Fibroblast of mammary gland (primary cell): ENCODE results near the gene PGM5.

Experiments used
- DNase-seq: peaks from one replicate; pipeline ENCODE4 v3.0.0-alpha.2; 2010; ENCODE audit warnings: low read depth
- H3K4me3 ChIP-seq: 2 replicates; pipeline ENCODE4 v1.5.1; 2011; ENCODE audit warnings: low read depth, mild to moderate bottlenecking, low read length, moderate library complexity; ENCODE audit not compliant: control insufficient read depth
- TF ChIP-seq, protein P1 (sequence below): conservative IDR thresholded peaks from 2 replicates; pipeline ENCODE4 v1.5.1; 2011; ENCODE audit warnings: low read depth, low read length, inconsistent platforms; ENCODE audit not compliant: control insufficient read depth, insufficient read depth

Gene PGM5

DNA sequence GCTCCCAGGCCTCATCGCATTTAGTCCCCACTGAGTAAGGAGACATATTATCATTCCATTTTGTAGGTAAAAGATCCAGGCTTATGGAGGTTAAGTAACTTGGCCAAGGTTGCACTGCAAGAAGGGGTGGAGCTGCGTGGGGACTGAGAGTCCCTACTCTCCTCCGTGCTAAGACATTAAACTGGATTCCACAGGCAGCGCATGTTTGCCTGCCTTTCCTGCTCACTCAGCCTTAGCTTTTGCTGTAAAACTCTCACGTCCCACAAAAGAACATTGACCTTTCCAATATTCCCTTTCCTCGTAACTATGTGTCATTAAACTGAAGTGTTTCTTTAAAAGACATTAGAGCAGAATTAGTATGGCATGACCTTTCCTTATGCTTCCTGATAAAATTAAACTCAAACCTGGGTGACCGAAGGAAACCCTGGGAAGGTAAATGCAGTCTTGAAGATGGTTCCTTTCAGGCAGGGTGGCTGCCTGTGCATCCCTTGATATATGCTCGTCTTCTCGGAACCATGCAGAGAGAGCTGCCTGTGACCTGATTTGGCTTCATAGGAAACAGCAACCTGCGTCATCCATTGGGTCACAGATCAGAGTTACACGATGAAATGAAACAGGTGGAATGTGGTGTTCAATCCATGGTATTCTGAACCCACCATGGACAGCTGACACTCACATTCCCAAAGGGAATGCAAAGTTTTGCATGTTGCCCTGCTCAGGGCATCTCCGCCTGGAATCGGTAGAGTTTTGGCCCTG is 98.3 kb downstream of the PGM5 start:
- no peak overlapping the region for H3K4me3 ChIP-seq
- TF ChIP-seq, protein P1, sequence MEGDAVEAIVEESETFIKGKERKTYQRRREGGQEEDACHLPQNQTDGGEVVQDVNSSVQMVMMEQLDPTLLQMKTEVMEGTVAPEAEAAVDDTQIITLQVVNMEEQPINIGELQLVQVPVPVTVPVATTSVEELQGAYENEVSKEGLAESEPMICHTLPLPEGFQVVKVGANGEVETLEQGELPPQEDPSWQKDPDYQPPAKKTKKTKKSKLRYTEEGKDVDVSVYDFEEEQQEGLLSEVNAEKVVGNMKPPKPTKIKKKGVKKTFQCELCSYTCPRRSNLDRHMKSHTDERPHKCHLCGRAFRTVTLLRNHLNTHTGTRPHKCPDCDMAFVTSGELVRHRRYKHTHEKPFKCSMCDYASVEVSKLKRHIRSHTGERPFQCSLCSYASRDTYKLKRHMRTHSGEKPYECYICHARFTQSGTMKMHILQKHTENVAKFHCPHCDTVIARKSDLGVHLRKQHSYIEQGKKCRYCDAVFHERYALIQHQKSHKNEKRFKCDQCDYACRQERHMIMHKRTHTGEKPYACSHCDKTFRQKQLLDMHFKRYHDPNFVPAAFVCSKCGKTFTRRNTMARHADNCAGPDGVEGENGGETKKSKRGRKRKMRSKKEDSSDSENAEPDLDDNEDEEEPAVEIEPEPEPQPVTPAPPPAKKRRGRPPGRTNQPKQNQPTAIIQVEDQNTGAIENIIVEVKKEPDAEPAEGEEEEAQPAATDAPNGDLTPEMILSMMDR: no peak
- DNase-seq: no peak

DNA sequence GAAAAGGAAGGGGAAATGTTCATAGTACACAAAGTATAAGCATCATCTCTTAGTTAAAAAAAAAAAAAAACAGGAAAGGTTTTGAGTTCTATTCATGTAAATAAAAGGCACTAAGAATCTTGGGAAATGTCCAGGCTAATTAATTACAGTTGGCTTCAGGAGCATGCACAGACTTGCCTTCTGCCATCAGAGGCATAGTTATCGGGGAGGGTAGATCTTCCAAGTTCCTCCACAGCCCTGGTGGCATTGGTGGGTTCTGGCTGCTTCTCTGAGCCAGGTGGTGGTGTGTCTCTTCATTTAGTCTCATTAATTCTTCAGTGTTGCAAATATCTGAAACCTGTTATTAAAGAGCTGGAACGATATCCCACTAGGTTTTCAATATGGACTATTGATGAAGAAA is 99.0 kb downstream of the PGM5 start:
- H3K4me3 ChIP-seq: no peak overlapping the region
- TF ChIP-seq, protein P1: no peak
- DNase-seq: no peak

DNA sequence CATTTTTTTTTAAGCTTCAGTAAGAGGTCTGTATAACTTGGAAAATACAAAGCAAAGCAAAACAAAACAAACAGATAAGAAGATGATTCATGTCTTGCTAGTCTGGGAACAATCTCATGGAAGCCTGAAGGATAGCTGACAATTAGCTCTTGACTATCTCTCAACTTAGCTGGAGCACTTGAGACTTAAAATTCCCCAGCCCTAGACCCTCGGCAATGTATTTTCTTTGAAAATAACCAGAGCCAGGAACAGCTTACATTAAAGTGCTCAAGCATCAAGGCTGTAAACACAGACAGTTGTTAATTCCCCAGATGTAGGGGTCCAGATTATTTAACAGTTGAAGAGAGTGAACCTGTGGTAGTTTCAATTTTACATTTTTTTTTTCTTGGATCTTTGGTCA is 101.4 kb downstream of the PGM5 start:
- H3K4me3 ChIP-seq: no peak overlapping the region
- TF ChIP-seq, protein P1: no peak
- no peak for DNase-seq

DNA sequence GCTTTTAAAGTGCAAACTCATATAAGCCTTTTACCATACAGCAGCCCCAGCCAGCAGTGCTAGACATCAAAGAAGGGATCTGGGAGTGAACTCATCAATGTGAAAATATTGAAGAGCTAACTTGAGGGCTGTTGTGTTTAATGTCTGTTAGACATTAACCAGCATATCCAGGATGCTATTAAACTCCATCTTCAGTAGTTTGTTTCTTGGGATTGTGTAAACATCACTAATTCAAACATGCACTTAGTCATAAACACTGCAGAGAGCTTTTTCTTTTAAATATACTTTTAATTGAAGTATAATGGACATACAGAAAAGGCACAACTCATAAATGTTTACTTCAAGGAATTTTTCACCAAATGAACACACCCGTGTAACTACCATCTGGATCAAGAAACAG is 102.5 kb downstream of the PGM5 start:
- no peak for DNase-seq
- H3K4me3 ChIP-seq: no peak overlapping the region
- TF ChIP-seq, protein P1: no peak

DNA sequence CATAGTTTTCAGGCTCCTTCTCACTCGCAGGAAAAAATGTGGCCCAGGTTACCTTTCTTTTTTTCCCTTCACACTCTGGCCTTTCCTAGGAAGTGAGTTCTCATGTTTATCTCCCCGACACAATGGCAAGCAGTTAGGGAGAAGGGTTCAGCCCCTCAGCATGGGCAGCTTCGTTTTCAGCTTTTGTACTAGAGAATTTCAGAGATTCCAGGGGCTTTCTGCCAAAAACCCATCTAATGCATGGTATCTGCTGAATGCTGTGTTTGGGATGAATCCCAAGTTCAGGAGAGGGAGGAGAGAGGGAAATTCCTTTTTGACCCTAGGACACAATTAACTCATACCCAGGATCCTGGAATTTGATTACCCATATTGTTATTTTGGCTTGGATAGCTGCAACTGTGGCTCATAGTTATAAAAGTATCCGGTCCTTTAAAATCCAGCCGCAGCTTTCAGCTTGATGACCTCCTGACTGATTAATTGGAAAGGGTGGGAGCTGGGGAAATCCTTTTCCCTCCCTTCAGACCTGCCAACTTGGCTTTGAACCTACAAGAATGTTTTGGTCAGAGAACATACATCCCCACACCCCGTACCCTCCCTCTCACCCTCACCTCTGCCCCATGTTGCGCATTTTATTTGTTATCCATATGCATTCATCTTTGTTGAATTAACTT is 105.8 kb downstream of the PGM5 start:
- DNase-seq: no peak
- TF ChIP-seq, protein P1: no peak
- no peak overlapping the region for H3K4me3 ChIP-seq

DNA sequence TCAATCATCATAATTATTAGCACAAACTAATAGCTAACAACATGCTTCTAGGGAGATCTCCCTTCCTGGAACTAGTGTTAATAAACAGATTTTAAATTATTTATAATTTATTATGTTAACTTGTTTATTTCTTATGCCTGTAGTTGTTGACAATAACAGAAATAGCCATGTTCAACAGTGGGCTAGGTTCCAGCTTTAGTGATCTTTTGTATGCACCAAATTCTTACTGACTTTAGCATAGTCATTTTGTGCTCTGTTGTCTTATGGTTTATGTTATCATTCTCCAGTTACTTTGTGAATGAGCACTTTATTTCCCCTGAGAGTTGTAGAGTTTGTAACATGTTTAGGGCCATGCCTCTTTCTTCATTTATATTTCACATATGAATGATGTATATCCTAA is 113.7 kb downstream of the PGM5 start:
- TF ChIP-seq, protein P1: no peak
- DNase-seq: no peak
- no peak overlapping the region for H3K4me3 ChIP-seq
